Adipose tissue (tissue), 3 donors: ENCODE data around the gene PANX1. TPM values are rescaled to one million over a fixed set of nuclear protein-coding genes. Genes with fewer than 3 reads are reported as not detected.
"Not testable (repeated sequence)": the region's sequence is repeated elsewhere in the genome, so short reads cannot be mapped to it uniquely, and the experiment has no call there.

Experiments used
- H3K27ac ChIP-seq: one replicate; pipeline ENCODE4 v1.5.1; 2013; ENCODE audit warnings: low read depth, low read length
- WGBS, 3 donors: extraction: QIAGEN DNeasy Blood & Tissue Kit; methylation state at CpG; one replicate each; pipeline ENCODE4 v1.1.7; 2013; 5-methylcytosine and 5-hydroxymethylcytosine counted together
- polyA plus RNA-seq, 3 donors: library from polyadenylated mRNA; stranded (reverse); fragments of 200-250 nt; gene quantifications; one replicate each; pipeline ENCODE4 v1.2.3, GENCODE V29; 2013
- donor health status: healthy with polysubstance abuse.
- donor health status: Bipolar disorder and iron deficiency.
- donor health status: healthy.

PANX1 gene
- polyA plus RNA-seq, 3 donors: 3.8 to 17.2 (median 10.1) TPM

DNA sequence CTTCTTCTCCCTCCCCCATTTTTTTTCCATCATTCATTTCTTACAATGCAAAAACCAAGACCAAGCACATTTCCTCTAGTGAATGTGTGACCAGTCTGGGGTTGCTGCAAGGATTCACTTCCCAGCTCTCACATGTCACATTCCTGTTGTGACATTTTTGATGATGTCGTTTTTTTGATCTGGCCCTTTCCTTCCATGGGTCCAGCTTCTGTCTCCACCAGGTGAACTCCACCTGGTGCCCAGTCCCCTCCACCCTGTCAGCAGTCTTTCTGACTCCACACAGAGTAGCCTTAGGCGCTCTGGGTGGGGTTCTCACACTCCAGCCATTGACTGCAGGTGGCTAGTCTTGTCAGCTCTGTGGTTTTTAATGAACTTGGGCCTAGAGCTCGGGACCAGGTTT lies 15.6 kb downstream of the PANX1 start:
- WGBS, 3 donors: 85 to 93% (median 86%) methylated on average over 3 of the region's 3 CpGs
- no peak overlapping the region for H3K27ac ChIP-seq

DNA sequence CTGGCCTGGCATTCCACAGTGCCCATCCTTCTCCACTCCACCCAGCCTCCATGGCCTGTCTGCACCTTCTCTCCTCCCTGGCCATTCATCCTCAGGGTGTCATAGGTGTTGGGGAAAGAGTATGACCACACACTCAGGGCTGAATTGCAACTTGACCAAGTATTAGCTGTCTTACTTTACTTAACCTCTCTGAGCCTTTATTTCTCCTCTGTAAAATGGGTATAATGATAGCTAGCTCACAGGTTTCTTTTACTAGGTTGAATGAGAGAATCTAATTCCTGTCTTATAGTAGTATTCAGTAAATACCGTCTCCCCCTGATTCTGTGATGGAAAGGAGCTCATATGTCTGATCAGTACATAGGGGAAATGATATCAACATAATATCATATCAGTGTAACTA lies 16.0 kb downstream of the PANX1 start:
- no peak overlapping the region for H3K27ac ChIP-seq
- 92 to 98% (median 98%) methylated on average over 1 of the region's 1 CpG for WGBS, 3 donors

DNA sequence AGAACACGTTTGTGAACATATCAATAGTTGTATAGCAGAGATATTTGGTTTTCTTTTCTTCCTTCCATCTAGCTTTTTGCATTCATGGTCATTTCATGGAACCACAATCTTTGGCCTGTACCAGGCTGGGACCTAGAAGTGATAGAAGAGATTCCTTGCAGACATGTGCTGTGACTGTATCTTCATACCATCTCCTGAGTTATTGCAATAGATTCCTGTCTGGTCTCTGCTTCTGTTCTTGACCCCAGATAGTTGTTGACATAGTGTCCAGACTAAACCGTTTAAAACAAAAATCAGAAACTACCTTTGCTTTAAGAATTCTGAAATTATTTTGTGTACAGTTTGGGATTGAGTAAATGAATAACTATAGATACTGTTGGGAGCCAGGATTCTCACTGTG lies 16.8 kb downstream of the PANX1 start:
- 57 to 81% (median 76%) methylated on average over 2 of the region's 2 CpGs for WGBS, 3 donors
- no peak overlapping the region for H3K27ac ChIP-seq

DNA sequence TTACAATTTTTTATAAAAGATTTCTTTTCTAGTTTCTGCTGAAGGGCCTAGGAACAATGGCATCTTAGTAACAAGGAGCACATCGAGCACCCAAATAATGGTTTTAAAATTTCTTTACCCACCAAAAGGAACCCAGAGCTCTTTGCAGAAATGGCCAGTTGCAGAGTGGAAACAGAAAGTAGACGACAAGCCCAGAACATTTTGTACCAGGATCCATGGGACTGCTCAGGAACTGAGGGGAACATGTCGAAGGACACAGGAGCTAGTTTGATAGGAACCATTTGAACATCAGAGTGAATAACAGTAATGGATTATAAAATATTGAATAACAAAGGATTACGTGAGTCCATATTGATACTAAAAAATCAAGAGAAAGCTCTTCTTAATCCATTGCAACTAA lies 17.3 kb downstream of the PANX1 start:
- H3K27ac ChIP-seq: no peak overlapping the region
- 81 to 88% (median 86%) methylated on average over 4 of the region's 4 CpGs for WGBS, 3 donors

DNA sequence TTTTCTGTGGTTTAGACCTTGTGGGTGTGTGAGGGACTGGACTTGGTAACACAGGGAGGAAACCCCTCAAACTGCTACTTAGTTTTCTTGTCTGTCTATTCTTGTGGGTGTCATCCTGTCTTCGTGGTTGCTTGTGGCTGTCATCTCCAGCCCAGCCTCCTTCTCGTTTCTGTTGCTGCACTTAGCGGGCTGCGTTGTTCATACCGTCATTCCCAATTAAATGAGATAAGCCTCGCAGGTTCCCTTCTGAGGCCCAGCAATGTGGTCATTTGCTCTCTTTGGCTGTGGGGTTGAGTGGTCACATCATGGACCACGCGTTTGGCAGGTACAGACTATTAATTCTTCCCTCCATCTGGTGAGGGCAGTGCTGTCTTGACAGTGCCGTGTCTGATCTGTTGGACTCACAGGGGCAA lies 18.8 kb downstream of the PANX1 start:
- H3K27ac ChIP-seq: no peak overlapping the region
- 73 to 89% (median 81%) methylated on average over 9 of the region's 9 CpGs for WGBS, 3 donors

DNA sequence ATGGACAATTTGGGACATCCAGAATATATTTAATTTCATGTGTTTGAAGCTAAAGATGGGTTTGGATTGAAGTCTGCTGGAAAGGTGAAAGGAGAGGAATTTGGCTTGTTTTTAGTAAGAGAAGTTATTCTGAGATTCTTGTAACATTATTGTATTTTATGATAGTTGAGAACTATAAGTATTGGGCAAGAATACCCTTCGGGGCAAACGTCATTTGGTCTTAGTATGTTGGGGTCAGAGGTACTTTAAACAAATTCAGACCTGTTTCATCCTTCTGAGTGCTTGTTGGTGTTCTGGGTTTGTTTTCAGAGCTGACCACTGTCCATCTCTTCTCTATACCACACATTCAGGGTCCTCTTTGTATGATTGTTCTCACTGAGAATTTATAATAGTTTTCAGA lies 19.5 kb downstream of the PANX1 start:
- WGBS, 3 donors: 68 to 81% (median 76%) methylated on average over 2 of the region's 2 CpGs
- no peak overlapping the region for H3K27ac ChIP-seq

DNA sequence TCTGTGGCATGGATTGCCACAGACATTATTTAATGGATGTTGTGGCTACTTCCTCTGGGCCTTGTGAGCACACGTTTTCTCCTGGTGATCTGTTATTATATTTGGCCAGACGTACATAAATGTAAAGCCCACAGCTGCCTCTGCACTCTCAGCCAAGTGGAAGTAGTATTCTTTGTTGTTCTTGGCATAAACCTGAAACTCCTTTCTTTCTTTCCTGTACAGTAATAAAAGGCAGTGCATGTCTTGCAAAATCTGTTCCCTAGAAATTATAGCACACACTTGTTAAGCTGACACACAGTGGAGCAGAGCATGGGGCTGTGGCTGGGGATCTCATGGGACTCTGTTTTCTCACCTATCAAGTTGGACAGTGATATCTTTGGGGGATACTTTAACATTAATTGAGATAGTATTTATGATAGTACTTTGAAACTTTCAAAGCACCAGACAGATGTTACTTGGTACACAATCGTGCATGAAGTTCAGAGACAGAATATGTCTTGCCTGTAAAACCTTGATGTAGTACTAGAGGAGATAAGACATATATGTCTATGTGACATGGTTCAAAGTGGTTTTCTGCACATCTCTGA lies 20.9 kb downstream of the PANX1 start:
- no peak overlapping the region for H3K27ac ChIP-seq
- WGBS, 3 donors: 34 to 49% (median 48%) methylated on average over 3 of the region's 3 CpGs

DNA sequence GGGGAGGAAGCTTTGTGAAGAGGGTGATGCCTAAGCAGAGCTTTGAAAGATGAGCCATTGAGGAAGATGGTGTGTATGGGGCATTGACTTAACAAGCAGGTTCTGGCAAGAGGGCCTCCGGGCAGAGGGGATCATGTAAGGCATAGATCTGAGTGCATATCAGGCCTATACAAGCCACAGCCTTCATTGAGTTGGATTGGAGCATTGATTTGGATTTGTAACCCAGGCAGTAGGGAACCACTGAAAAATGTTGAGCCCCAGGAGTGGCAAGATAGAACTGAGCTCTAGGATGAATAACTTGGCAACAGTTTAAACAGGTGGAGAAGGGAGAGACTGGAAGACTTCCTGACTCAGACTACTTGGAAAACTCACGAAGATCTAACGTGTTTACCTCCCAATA lies 21.4 kb downstream of the PANX1 start:
- no peak overlapping the region for H3K27ac ChIP-seq
- WGBS, 3 donors: 75 to 96% (median 79%) methylated on average over 3 of the region's 3 CpGs

DNA sequence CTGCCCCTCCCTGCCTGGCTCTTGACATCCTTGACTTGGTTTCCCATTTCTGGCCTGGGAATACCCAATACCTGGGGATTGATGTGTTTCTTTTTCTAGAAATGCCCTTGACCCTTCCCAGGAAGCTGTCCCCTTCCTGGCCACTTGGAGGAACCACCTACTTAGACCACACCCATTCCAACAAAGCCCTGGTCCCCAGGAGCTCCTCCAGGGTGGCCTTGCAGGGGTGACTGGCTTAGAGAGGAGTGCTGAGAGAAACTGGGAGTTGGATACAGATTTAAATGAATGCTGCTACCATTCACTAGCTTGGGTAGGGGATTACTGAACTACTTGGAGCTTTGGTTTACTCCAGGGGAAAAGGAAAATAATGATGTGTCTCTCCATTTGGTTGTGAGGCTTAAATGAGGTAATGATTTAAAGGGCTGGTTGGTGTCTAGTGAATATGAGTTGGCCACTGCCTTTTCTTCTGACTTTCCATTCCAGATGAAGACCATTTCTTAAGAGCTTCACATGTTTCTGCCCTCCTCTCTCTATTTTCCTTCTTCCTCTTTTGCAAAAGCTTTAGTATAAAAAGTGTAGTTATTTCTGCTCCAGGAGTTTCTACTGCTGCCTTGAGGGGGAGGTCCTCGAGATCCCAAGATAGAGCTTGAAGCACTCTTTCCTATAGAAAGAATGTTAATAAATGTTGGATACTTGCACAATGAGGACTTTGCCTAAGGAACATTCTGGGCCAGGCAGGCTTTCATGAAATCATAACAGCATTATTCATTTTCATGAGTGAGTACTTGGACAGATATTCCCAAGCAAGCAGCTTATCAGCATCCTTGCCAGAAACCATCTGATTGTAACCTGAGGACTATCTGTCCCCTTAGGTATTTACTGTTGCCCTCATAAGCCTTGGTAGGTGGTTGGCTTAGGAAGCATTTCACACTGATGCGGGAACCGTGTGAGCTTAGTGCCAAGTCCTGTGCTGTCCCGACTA lies 22.4 kb downstream of the PANX1 start:
- WGBS, 3 donors: 86 to 94% (median 92%) methylated on average over 4 of the region's 4 CpGs
- H3K27ac ChIP-seq: no peak overlapping the region

DNA sequence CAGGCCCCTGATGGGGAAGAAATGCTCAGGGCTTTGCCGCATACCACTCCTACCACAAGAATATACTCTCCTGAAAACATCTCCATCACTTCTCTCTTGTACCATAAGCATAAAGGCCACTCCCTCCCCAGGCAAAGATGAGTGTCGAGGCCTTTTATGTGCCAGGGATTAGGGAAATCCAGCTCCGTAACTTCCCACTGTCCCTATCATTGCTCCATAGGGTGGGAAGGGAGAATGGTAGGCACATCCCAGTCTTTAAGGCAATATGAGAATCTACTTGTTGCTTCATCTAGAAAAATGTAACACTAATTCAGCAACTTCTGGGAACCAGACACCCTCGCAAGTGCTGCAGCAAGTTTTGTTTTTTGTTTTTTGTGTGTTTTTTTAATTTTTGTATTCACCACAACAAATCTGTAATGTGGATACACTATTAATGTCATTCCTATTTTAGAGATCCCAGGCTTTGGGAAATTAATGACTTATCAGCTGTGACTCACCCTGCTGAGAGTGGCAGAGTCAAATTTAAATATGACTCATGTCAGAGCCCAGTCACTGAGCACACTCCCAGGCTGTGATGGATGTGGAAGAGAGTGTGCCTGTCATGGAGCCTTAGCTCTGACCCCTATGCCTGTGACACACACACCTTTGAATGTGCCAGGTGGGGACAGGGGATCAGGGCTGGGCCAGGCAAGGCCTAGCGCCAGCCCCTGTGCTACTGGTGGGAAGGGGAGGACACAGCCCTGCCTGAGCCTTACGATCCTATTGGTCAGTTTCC lies 23.4 kb downstream of the PANX1 start:
- 91 to 96% (median 95%) methylated on average over 6 of the region's 6 CpGs for whole genome bisulfite sequencing, 3 donors
- H3K27ac ChIP-seq: no peak overlapping the region

DNA sequence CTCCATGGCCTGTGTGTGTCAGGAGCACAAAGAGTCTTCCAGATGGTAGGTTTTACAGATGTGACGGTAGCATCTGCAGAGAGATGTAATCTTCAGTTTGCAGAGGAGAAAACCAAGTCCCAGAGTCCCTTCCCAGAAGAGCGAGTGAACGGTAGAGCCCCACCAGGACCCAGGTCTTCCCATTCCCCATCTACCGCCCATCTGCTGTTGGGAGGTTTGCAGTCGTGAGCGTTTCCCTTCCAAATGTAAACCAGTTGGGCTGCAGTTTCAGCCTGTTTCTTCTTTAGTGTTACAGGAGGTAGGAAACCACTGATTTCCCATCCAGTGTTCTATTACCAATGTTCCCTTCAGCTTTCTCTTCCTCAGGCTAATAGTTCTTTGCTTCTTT lies 24.0 kb downstream of the PANX1 start:
- WGBS, 3 donors: 84 to 93% (median 88%) methylated on average over 6 of the region's 6 CpGs
- H3K27ac ChIP-seq: no peak overlapping the region

DNA sequence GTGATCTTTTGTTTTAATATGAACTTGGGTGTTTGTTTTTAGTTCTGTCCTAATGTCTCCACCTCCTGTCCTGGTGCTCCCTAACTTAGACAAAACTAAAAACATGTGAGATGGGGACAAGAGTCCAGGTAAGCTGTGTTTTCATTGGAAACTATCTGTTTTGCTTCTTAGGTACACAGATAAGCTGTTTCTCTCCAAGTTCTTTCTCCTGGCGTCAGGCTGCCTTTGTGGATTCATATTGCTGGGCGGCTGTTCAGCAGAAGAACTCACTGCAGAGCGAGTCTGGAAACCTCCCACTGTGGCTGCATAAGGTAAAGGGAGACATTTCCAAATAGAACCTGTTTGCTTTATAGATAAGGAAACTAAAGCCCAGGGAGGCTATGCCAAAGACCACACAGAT lies 24.7 kb downstream of the PANX1 start:
- 50 to 91% (median 83%) methylated on average over 3 of the region's 3 CpGs for WGBS, 3 donors
- H3K27ac ChIP-seq: no peak overlapping the region

DNA sequence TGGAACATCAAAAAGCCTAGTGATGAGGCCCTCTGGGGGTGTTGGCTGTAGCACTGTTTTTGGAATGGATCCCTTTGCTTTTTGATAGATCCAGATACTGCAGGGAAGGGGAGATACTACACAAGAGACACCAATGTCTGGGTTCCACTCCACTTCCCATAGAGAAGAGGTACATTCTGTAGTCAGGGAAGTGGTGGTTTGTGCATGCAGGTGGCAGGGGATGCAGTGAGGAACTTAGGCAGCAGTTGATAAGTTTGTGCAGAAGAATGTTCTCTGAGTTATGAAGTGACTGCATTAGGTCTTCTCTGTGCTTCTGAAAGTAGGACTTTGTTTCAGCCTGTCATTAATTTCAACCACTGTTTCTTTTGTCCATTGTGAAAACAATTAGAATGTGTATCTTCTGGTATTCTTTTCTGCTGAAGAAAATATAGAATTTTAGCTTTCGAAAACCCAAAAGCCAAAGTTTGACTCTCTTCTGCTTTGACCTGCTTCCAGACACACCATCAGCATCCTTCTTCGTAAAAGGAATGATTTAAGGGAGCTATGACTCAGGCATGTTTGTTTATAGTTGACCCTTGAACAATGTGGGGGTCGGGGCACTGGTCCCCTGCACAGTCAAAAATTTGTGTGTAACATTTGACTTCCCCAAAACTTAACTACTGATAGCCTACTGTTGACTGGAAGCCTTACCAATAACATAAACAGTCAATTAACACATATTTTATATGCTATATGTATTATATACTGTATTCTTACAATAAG lies 25.6 kb downstream of the PANX1 start:
- WGBS, 3 donors: 70 to 81% (median 76%) methylated on average over 3 of the region's 3 CpGs
- H3K27ac ChIP-seq: no peak overlapping the region

DNA sequence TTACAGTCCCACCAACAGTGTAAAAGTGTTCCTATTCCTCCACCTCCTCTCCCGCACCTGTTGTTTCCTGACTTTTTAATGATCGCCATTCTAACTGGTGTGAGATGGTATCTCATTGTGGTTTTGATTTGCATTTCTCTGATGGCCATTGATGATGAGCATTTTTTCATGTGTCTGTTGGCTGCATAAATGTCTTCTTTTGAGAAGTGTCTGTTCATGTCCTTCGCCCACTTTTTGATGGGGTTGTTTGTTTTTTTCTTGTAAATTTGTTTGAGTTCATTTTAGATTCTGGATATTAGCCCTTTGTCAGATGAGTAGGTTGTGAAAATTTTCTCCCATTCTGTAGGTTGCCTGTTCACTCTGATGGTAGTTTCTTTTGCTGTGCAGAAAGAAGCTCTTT lies 28.7 kb downstream of the PANX1 start:
- H3K27ac ChIP-seq: not testable (repeated sequence)
- 94 to 97% (median 94%) methylated on average over 2 to 3 of the region's 3 CpGs for WGBS, 3 donors

DNA sequence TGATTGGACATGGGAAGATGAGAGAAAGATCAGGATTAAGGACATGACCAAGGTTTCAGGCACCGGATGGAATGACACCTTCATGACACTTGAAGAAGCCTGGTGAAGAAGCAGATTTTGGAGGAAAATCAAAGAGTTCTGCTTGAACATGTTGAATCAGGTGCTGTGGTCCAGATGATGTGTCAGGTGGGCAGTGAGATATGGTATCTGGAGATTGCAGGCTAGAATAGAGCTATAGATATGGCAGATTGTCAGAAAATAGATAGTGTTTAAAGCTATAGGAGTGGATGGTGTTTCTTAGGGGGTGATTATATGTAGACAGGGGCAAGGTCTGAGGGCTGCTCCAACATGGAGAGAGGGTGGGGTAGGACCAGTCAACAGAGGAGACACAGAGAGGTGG lies 40.2 kb downstream of the PANX1 start:
- 88 to 97% (median 94%) methylated on average over 1 of the region's 1 CpG for WGBS, 3 donors

DNA sequence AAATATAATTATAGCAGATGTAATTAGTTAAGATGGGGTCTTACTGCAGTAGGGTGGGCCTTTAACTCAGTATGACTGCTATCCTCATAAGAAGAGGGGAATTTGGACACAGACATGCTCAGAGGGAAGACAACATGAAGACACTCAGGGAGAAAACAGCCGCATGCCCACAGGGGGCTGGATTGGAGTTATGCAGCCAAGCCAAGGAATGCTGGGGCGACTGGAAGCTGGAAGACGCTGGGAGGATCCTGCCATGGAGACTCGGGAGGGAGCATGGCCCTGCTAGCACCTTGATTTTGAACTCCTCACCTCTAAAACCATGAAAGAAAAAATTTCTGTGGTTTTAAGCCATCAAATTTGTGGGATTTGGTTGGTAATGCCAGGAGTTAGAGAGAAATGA lies 40.9 kb downstream of the PANX1 start:
- 89 to 93% (median 90%) methylated on average over 4 of the region's 4 CpGs for WGBS, 3 donors
- no peak overlapping the region for H3K27ac ChIP-seq

More for the DNA sequence above, 40.2 kb downstream of the PANX1 start:
- no peak overlapping the region for H3K27ac ChIP-seq

DNA sequence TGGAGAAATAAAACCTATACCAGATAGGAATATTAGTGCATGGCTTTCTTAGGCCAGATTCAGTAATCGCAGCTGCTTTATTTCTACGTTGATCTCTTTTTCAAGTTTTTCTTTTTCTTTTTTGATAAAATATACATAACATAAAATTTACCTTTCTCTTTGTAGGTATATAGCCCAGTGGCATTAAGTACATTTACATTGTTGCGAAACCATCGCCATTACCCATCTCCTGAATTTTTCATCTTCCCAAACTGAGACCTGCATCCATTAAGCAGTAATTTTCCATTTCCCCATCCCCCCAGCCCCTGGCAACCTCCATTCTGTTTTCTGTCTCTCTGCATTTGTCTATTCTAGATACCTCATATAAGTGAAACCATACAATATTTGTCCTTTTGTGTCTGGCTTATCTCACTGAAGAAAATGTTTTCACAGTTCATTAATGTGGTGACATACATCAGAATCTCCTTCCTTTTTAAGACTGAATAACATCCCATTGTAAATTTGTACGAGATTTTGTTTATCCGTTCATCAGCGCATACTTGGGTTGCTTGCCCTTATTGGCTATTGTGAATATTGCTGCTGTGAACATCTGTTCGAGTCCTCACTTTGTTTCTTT lies 41.4 kb downstream of the PANX1 start:
- no peak overlapping the region for H3K27ac ChIP-seq
- 92 to 93% (median 93%) methylated on average over 8 of the region's 8 CpGs for WGBS, 3 donors

DNA sequence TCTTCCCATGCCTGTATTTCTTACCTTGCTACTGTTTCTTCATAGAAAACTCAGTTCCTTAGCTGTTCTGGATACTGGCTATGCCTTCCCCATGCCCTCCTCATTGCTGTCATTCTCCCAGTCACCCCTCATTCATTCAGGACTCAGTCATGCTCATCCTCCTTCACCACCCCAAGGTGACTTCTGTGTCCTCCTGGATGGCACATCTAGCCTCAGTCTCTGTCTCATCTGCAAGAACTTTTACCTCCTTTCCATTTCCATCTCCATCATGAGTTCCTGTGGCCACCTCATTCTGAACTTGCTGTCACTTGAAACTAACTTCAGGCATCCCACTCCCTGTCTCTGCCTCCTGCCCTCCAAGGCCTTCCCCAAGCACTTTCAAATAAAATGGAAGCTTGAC lies 42.3 kb downstream of the PANX1 start:
- no peak overlapping the region for H3K27ac ChIP-seq
